H4 (cell line): ENCODE data around the gene ZDHHC3. TPM values are rescaled to one million over a fixed set of nuclear protein-coding genes. Genes with fewer than 3 reads are reported as not detected.

ENCODE experiments used
- DNase-seq: peaks from one replicate; pipeline ENCODE4 v3.0.0-alpha.2; 2015; ENCODE audit warnings: low spot score
- total RNA-seq: library from RNA; depleted of rRNA; stranded (reverse); fragments of >200 nt; shearing (Covaris generic); gene quantifications from 2 replicates; pipeline ENCODE4 v1.2.3, GENCODE V29; 2014; rRNA removed

ZDHHC3 gene, protein sequence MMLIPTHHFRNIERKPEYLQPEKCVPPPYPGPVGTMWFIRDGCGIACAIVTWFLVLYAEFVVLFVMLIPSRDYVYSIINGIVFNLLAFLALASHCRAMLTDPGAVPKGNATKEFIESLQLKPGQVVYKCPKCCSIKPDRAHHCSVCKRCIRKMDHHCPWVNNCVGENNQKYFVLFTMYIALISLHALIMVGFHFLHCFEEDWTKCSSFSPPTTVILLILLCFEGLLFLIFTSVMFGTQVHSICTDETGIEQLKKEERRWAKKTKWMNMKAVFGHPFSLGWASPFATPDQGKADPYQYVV
- total RNA-seq = 30.1 and 46.8 TPM in 2 replicates

- DNase-seq = peak; percentile 67
Measured at GRCh38 chr3:44976002-44976815, at the start of gene ZDHHC3, which contains the start of gene EXOSC7. TSS of gene ZDHHC3 (minus strand) at chr3:44976174. CDS start at chr3:44959436, 16,738 bp downstream. TSS of gene EXOSC7 (plus strand) at chr3:44976244. CDS start at chr3:44976278, 34 bp downstream.

- DNase-seq = no peak
Measured at GRCh38 chr3:45024542-45025255, 48.7 kb upstream of the ZDHHC3 start.

DNA sequence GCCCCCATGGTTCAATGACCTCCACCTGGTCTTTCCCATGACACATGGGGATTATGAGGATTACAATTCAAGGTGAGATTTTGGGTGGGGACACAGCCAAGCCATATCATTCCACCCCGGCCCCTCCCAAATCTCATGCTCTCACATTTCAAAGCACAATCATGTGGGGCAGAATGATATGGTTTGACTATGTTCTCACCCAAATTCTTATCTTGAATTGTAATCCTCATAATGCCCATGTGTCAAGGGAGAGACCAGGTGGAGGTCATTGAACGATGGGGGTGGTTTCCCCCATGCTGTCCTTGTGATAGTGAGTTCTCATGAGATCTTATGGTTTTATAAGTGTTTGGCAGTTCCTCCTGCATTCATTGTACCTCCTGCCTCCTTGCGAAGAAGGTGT is 47.7 kb upstream of the ZDHHC3 start:
- no peak for DNase-seq

- DNase-seq = no peak
Measured at GRCh38 chr3:45021524-45022297, 45.7 kb upstream of the ZDHHC3 start.

- DNase-seq = no peak
Measured at GRCh38 chr3:45020534-45020933, 44.6 kb upstream of the ZDHHC3 start.

GRCh38 chr3:45017821-45018220 is 41.8 kb upstream of the ZDHHC3 start:
- no peak for DNase-seq

DNA sequence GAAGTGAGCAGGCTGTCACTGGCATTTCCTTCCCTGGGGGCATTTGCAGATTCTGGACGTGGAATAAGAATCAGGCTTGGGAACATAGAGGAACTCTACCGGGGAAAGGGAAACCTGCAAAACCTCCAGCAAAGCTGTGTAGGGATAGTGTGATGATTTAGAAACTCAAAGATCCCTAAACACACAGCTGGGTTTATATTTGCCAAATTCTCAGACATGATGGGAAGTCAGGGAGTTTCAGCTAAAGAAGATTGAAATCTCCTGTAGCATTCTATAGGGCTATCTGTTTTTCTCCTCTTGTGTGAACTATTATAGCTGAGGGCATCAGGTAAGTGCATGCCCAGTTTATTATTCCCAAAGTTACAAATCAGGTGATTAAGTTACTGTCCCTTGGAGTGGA is 40.9 kb upstream of the ZDHHC3 start:
- DNase-seq = no peak

GRCh38 chr3:45012577-45012976 is 36.6 kb upstream of the ZDHHC3 start:
- no peak for DNase-seq

DNA sequence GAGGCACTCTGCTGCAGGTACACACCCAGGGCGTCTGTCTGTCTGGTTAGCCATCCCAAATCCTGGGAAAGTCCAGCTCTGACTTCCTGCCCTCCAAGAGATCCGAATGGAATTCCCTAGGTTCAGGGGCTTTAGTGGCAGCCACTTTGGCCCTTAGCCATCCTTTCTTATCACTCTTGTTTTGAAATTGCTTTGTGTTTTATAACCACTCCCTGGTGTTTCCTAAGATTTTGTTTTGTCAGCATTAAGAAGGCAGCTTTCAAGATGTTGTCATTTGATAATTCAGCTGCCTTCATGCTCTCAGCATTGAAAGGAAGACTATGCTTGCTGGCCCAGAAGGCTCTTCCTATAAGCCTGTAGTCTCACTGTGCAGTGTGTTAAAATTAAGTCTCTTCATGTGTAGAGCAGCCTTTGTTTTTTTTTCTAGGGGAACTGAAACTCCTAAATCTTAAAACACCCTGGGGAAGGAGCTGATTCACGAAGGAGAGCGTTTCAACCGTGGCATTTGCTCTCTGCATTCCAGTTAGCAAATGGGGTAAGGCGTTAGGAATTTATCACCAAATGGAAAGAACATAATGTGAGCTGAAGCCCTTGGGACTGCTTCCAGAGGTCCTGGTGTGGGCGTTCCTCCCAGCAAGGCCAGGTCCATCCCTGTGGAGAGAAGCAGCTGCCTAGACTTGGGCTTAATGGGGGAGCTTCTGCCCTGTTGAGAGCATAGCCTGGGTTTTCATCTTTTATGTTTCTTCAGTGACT is 36.0 kb upstream of the ZDHHC3 start:
- peak; percentile 32 for DNase-seq

DNA sequence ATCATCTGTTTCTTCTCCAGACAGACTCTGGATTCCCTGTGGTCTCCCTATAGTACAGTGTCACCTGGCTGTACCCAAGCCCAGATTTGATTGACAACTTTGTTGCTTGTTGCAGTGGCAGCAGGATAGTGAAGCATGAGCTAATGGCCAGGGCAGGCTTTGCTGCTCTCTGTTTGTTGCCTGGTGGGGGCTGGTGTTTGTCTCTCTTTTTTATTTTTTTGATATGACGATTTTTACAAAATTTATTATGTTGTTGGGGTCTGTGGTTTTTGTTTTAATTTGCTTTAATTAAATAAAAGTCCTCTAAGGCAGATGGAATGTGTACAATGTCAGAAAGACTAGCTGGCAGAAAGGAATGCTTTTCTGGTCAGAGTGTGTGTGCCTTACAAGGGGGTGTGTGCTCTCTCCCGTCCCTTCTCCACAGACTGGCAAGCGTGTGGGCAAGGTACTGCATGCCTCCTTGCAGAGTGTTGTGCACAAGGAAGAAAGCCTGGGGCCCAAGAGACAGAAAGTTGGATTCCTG is 34.9 kb upstream of the ZDHHC3 start:
- peak; percentile 80 for DNase-seq

- no peak for DNase-seq
Measured at GRCh38 chr3:45009868-45010267, 33.9 kb upstream of the ZDHHC3 start.

- no peak for DNase-seq
Measured at GRCh38 chr3:45008117-45008516, 32.1 kb upstream of the ZDHHC3 start.

- DNase-seq = no peak
Measured at GRCh38 chr3:45007091-45007490, 31.1 kb upstream of the ZDHHC3 start.

DNA sequence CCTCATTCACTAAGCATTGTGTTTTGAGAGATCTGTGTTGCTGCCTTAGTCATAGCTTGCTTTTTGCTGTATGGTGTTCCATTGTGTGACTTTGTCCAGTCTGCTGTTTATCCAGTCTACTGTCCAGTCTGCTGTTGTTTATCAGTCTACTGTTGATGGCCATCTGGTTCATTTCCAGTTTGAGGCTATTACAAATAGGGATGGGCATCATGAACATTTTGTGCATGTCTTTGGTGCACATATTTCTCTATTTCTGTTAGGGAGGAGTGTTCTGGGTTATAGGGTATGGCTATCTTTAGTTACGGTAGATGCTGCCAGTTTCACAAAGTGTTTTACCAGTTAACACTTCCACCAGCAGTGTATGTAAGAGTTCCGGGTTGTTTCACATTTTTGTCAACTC is 27.9 kb upstream of the ZDHHC3 start:
- no peak for DNase-seq

DNA sequence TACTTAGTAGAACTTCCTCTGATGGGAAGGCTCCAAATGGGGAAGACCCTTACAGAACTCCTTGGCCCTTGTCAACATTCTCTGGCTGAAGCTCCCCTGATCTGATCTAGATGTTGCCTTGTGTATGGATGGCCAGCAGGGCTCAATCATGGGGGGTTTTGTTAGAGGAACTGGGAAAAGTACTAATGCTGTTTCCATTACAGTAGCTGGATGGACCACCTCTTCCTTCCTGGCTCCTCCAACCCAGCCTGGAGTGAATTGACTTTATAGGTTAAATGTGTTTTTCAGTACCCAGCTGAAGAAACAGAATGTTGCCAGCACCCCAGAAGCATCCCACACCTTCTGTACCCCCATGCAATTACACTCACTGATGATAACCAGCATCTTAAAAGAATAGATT is 27.4 kb upstream of the ZDHHC3 start:
- no peak for DNase-seq

- no peak for DNase-seq
Measured at GRCh38 chr3:45002720-45003119, 26.7 kb upstream of the ZDHHC3 start.

DNA sequence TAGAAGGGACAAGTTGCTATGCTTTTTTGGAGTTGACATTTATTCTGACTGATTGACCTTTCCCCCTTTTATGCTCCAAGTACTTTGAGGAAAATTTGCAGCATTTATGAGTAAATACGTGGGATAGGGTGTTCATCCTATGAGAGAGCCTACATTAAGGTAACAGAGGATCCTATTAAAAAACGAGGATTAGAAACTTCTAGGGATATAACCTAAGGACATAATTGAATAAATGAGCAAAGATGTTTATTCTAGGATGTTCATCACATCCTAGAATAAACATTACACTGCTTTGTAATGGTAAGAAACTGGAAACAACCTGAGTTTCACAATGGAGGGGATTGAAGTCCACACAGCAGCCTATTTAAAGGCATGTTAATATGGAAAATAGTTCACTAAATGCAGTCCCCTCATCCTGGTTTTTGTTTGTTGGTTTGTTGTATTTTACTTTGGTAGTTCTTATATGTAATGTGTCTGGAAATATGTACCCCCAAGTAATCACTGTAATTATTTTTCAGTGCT is 26.2 kb upstream of the ZDHHC3 start:
- no peak for DNase-seq

GRCh38 chr3:45001738-45002137 is 25.8 kb upstream of the ZDHHC3 start:
- DNase-seq = no peak

DNA sequence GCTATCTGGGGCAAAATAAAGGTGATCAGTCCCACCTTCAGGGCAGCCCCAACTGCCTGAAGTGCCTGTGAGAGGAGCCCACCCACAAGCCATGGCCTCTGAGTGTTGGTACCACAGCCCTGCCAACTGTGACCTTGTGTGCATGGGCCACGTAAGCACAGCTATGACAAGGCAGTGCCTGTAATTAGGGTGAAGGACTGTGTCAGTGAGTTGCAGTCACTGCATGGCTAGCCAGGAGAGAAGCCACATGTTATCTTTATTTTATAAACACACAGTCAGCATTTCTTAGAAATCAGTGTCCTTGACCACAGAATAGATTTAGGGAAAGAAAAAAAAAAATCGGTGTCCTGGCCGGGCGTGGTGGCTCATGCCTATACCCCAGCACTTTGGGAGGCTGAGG is 24.8 kb upstream of the ZDHHC3 start:
- DNase-seq = no peak

DNA sequence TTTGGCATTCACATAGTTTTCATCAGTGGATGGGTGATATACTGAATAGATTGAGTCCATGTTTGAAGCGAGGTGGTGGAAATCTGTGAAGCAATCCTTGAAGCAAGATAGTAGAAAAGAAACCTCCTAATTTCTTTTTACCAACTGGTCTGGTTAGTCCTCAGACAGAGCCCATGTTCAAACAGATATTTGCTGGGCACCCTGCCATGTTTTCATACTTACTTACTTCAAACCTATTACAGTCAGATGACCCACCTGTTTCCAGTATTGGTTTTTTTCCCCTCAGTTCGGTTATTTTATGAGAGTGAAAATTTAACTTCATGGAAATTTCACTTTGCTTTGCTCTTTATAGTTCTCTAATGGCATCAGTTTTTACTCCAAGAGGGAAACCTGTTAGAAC is 23.8 kb upstream of the ZDHHC3 start:
- DNase-seq = no peak
